GM15510 (cell line): ENCODE measurements around the gene BTBD1.

Experiments used
- POLR2A ChIP-seq: IDR thresholded peaks from 3 replicates; pipeline ENCODE4 v1.6.1; 2011; ENCODE audit warnings: borderline replicate concordance; ENCODE audit not compliant: insufficient read length; ENCODE audit errors: extremely low read depth

BTBD1 gene

DNA sequence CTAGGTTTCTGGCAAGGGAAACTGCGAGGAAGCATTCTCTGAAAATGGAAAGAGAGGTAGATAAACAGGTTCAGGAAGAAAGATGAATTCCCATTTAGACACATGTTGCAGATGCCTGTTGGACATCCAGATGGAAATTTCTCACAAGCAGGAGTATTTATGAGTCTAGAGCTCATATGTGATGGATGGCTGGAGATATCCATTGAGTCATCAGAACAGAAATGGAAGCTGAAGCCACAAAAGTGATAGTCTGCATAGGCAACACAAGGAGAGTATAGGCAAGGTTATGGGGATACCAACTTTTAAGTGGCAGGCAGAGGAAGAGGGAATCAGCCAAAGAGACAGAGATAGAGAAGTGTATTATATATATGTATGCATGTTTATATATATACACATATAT, 87.3 kb downstream of the BTBD1 start:
- TF ChIP-seq POLR2A = no peak

DNA sequence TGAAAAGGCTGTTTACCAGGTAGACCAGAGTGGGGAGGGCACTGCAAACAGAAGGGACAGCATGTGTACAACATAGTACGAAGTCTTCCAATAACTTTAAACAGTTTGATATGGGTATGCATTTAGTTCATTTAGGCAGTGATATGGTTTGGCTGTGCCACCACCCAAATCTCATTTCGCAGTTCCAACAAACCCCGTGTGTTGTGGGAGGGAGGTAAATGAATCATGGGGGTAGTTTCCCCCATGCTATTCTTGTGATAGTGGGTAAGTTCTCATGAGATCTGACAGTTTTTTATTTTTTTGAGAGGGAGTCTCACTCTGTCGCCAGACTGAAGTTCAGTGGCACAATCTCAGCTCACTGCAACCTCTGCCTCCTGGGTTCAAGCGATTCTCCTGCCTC, 88.6 kb downstream of the BTBD1 start:
- TF ChIP-seq POLR2A = no peak

DNA sequence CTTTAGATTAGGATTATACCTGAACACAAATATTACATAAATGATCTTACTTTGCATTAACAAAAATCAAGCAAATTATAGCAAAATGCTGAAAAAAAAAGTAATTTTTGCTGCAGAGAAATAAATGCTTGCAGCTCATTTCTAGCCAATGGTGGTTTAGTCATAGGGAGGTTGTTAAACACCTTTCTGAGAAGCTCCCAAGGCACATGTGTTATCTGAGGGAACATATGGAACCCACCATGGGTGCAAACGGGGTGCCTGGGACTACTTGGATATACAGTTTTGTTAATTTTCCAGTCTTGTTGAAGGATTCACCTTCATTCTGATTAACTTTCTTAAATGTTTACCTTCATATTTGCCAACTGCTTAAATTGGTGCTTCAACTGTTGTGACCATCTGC, 90.0 kb downstream of the BTBD1 start:
- TF ChIP-seq POLR2A = no peak

DNA sequence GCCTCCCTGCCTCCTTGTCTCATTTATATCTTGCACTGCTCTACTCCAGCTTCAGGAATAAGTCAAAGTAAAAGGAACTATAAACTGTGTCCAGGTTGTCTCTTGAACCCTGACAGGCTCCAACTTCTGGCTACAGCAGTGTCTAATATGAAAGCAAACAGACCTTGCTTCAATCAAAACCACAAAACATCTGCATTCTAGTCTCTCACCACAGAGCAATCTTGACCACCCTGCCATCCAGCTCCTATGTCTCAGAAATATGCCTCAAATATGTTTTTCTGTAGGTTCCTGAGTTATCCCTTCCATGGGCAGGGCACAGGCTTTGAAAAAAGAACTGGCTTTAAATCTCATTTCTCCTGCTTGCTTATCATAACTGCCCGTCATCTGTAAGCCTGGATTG, 94.1 kb downstream of the BTBD1 start:
- TF ChIP-seq POLR2A = no peak

DNA sequence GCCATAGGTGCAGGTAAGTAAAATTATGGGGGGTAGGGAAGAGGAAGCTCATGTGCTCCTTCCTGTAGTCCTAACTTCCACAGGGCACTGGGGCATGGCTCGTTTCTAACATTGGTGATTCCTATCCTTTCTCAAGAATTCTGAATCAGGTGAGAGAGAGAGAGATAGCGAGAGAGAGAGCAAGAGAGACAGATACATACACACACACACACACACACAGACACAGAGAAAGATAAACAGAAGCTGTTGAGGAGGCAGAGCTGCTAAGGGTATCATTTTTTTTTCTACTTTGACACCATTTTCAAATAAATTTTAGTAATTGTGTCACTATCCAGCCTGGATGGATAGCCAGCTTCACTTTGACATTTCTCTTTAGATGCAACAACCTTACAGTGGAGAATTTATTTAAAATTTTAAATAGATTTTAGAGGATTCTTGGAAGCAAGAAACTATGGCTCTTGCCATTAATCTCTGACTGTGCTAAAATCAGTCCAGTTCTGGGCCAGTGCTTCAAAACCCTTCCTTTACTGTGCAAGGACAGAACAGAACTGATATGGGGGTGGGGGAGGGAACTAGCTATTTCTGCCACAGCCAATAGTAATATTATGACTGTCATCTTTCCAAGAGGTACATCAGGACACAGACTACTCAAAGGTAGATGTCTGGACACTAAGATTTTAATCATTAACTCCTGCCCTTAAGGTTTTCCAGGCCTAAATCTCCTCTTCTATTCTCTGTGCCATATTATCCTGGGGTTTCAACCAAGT, 95.7 kb downstream of the BTBD1 start:
- TF ChIP-seq POLR2A = no peak

DNA sequence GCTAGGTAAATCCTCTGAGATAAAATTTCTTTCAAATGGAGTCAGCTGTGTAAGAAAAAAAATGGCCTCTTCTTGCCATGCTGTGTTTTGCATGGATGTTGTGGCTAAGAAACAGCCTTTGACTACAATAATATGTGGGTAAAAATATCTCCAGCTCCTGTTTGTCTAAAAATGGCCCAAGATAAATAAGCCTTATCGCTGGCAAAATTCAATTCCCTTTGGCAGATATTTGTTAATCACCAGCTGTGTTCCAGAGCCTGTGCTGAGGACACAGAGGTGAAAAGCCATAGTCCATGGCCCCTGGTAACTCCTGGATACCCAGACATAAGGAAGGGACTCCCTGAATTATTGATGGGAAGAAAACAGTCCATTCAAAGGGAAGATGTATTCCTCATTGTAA, 96.4 kb downstream of the BTBD1 start:
- TF ChIP-seq POLR2A = no peak

DNA sequence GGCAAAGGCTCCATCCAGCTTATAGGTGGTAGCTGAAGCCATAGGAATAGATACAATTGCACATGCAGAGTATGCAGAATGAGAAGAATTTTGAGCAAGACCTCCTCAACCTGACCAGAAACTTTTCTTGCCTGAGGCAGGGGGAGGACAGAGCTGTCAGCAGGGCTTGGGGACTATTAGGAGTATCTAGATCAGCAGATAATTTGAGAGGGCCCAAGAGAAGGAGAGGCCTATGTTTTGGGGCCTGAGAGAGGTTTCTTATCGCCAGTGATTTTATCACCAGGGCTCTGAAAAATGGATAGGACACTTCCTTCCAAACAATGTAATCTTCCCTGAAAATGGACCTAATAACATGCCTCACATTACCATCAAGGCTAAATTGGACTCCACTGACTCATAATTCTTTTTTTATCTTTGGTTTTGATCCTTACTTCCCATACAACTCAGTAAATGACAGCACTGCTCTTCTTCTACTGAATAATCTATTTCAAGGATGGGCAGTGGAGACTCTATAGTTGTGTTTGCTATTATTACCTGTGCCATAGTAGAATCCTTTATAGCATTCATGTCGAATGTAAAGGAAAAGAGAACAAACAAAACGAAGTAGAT, 96.9 kb downstream of the BTBD1 start:
- TF ChIP-seq POLR2A = no peak

DNA sequence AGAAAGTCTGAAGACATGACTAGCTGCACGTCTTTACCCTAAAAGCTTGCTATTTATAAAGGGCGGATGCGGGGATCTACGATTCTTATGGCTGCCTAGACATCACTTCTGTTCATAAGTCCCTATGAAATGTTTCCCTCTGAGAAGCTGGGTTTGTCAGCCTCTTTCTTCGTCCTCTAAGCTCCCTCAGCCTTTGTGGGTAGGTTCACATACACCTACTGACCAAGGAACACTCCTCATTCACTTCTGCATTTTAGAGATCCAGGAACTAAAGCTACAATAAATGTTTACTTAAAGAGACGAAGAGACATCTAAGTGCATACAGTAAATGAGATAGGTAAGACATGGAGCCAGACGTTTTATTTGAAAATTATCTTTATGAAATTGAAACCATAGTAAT, 97.7 kb downstream of the BTBD1 start:
- TF ChIP-seq POLR2A = no peak

DNA sequence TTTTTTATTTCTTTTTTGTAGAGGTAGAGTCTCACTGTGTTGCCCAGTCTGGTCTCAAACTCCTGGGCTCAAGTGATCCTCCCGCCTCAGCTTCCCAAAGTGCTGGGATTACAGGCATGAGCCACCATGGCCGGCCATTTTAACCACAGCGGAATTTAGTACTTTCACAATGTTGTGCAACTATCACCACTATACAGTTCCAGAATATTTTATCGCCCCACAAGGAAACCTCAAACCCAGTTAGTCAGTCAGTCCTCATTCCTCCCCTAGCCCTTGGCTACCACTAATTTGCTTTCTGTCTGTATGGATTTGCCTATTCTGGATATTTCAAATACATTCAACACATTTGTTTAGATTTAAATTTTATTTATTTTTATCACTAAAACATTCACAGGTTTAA, 99.0 kb downstream of the BTBD1 start:
- no peak for TF ChIP-seq POLR2A

DNA sequence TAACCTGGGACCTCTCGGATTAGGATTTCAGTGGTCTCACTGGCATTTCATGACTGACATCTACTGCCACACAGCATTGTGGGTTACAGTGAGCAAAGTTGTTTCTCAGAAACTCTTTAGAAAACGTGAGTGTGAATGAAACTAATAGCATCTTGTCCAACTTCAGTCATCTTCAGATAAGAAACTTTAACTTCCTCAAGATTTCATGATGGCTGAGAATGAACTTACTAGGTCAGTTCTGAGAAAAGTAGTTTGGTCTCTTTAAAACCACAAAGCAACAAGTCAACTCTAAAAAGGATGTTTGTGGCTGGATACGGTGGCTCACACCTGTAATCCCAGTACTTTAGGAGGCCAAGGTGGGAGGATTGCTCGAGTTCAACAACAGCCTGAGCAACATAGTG, 100.4 kb downstream of the BTBD1 start:
- TF ChIP-seq POLR2A = no peak
